ENCODE results near the gene RNF207. TPM values are rescaled to one million over a fixed set of nuclear protein-coding genes. Genes with fewer than 3 reads are reported as not detected.

Gene RNF207
- total and polyA plus RNA-seq, 9 donors = 2.0 to 24.4 (median 7.7) TPM

GRCh38 chr1:6207075-6207885 lies 1.4 kb downstream of the RNF207 start:
- Histone ChIP-seq H3K4me1 (ENCODE audit: insufficient read depth) (peaks cover 13% of the 10 kb centered on the region), H3K27me3 (no peaks in the 10 kb centered on the region), H3K36me3 (no peaks in the 10 kb centered on the region), H3K4me3 (no peak overlapping the region), H3K9me3 (no peaks in the 10 kb centered on the region), H3K27ac (no peak overlapping the region)
- DNase-seq = no peak
- TF ChIP-seq POLR2A (IDR thresholded peaks at IDR 0.05) = no peak
- no peak for TF ChIP-seq CTCF (IDR thresholded peaks at IDR 0.05)
- no peak for TF ChIP-seq EP300 (IDR thresholded peaks at IDR 0.05)
- intact Hi-C loops (cut with DNase I) = loop anchor here in 1 of 4 donors (10.0 kb wide), 1 partner anchor 152 kb away; no protein-coding TSS in a partner anchor
- WGBS, 3 donors = 84 to 91% (median 88%) methylated on average over 18 to 19 of the region's 19 CpGs

- Histone ChIP-seq H3K27me3 (no peaks in the 10 kb centered on the region), H3K4me3 (no peak overlapping the region), H3K4me1 (ENCODE audit: insufficient read depth) (peaks cover 13% of the 10 kb centered on the region), H3K27ac (no peak overlapping the region), H3K36me3 (no peaks in the 10 kb centered on the region), H3K9me3 (no peaks in the 10 kb centered on the region)
- intact Hi-C loops (cut with DNase I) = loop anchor here in 1 of 4 donors (10.0 kb wide), 1 partner anchor 153 kb away; no protein-coding TSS in a partner anchor
- DNase-seq = no peak
- no peak for TF ChIP-seq POLR2A (IDR thresholded peaks at IDR 0.05)
- TF ChIP-seq CTCF (IDR thresholded peaks at IDR 0.05) = no peak
- no peak for TF ChIP-seq EP300 (IDR thresholded peaks at IDR 0.05)
- WGBS, 3 donors = 91 to 96% (median 94%) methylated on average over 10 of the region's 10 CpGs
Observed at GRCh38 chr1:6207921-6208320, 2.0 kb downstream of the RNF207 start.

- Histone ChIP-seq H3K27ac (no peak overlapping the region), H3K27me3 (no peaks in the 10 kb centered on the region), H3K4me3 (peak overlapping the region; percentile 19), H3K9me3 (no peaks in the 10 kb centered on the region), H3K36me3 (no peaks in the 10 kb centered on the region), H3K4me1 (ENCODE audit: insufficient read depth) (peaks cover 13% of the 10 kb centered on the region)
- intact Hi-C loops (cut with DNase I) = loop anchor here in 1 of 4 donors (10.0 kb wide), 1 partner anchor 154 kb away; no protein-coding TSS in a partner anchor
- TF ChIP-seq CTCF (IDR thresholded peaks at IDR 0.05) (peak; percentile 26 to 50 (median 28)), EP300 (IDR thresholded peaks at IDR 0.05) (no peak)
- DNase-seq = peak in 2 of 5 donors; percentile 48 to 58
- WGBS, 3 donors = 10 to 18% (median 10%) methylated on average over 74 to 99 of the region's 99 CpGs
Observed at GRCh38 chr1:6208723-6209660, 3.1 kb downstream of the RNF207 start.
